K562 (cell line): Measurements from ENCODE around the gene TAGLN3. TPM values are rescaled to one million over a fixed set of nuclear protein-coding genes. Genes with fewer than 3 reads are reported as not detected.

Experiments used
- ATAC-seq: fragments of 200-7000 bp; cut with Tn5 transposase; 3 replicates; pipeline ENCODE4 v1.9.1; 2020; ENCODE audit warnings: moderate library complexity
- BruUV-seq: library from RNA; stranded (reverse); fragments of 400-500 nt; replicated peaks from 2 replicates; lab custom pipeline; 2021; lab: Mats Ljungman, UMichigan
- CTCF ChIA-PET: fragments of 300-600 bp; formaldehyde crosslinking; extraction: SDS; loops from one replicate; lab custom pipeline; 2021; ENCODE audit warnings: low intra/inter-chr PET ratio; lab: Yijun Ruan, JAX
- POLR2A ChIA-PET: fragments of 300-600, 350-650 bp; sonication (Branson Sonifier 250); formaldehyde crosslinking; extraction: SDS; loops from one replicate; lab custom pipeline; 2021; ENCODE audit warnings: antibody characterized with exemption, inconsistent platforms; lab: Yijun Ruan, JAX
- DNase-seq, 4 experiments: peaks; one replicate each; pipeline versions ENCODE4 v3.0.0 to v3.0.0-alpha.2; 2011 to 2018; ENCODE audit warnings: low spot score in 3 of 4, mixed read lengths in 3 of 4; ENCODE audit errors: extremely low read depth in 1 of 4
- FAIRE-seq: peaks from 2 replicates; lab custom pipeline; 2011; peaks lifted over from hg19 to GRCh38; lab: Jason Lieb, UNC
- H2AFZ ChIP-seq: 2 replicates; pipeline ENCODE4 v1.6.0; 2011; ENCODE audit warnings: low read depth, low read length, control low read depth, inconsistent platforms
- H3K27ac ChIP-seq: fragments of 200-600 bp; 3 replicates; pipeline ENCODE4 v1.8.0; 2011; ENCODE audit warnings: low read depth, mild to moderate bottlenecking, control low read depth, inconsistent platforms, low read length, moderate library complexity, mixed read lengths; ENCODE audit errors: extremely low read depth
- H3K27me3 ChIP-seq, 2 experiments: fragments of 300-600 bp in 1 of 2; 2 replicates in 1 of 2; 3 replicates in 1 of 2; pipeline versions ENCODE4 v1.6.0 to v1.8.0; 2011; ENCODE audit warnings: inconsistent platforms in 2 of 2, low read length in 2 of 2, mild to moderate bottlenecking in 1 of 2, mixed read lengths in 1 of 2, moderate library complexity in 1 of 2; ENCODE audit not compliant: control insufficient read depth in 2 of 2, insufficient read depth in 2 of 2
- H3K36me3 ChIP-seq: fragments of 300-600 bp; 3 replicates; pipeline ENCODE4 v1.8.0; 2011; ENCODE audit warnings: mild to moderate bottlenecking, low read length, inconsistent platforms; ENCODE audit not compliant: control insufficient read depth, insufficient read depth
- H3K4me1 ChIP-seq, 2 experiments: fragments of 200-600 bp in 1 of 2; replicated peaks in 1 of 2; 2 replicates in 1 of 2; 3 replicates in 1 of 2; pipeline versions ENCODE4 v1.5.1 to v1.8.0; 2011; ENCODE audit warnings: inconsistent platforms in 2 of 2, low read length in 2 of 2, mild to moderate bottlenecking in 1 of 2, mixed read lengths in 1 of 2, moderate library complexity in 1 of 2; ENCODE audit not compliant: control insufficient read depth in 2 of 2, insufficient read depth in 2 of 2
- H3K4me2 ChIP-seq: 2 replicates; pipeline ENCODE4 v1.6.1; 2011; ENCODE audit warnings: low read length, control low read depth, inconsistent platforms, mixed read lengths; ENCODE audit not compliant: insufficient read depth
- H3K4me3 ChIP-seq: fragments of 200-600 bp; sonication (generic), shearing (Covaris generic); 2 replicates; pipeline ENCODE4 v1.5.1; 2016; ENCODE audit warnings: control low read depth, inconsistent platforms
- H3K79me2 ChIP-seq: fragments of 200-600 bp; 3 replicates; pipeline ENCODE4 v1.8.0; 2011; ENCODE audit warnings: low read length, inconsistent platforms; ENCODE audit not compliant: control insufficient read depth, insufficient read depth
- H3K9ac ChIP-seq, 2 experiments: 2 replicates each; pipeline versions ENCODE4 v1.6.0 to v1.6.1; 2011; ENCODE audit warnings: low read depth in 2 of 2, low read length in 2 of 2, control low read depth in 1 of 2, inconsistent platforms in 1 of 2, mild to moderate bottlenecking in 1 of 2, mixed read lengths in 1 of 2; ENCODE audit not compliant: insufficient read depth in 1 of 2
- H3K9me1 ChIP-seq: one replicate; pipeline ENCODE4 v1.6.0; 2011; ENCODE audit warnings: inconsistent platforms, mild to moderate bottlenecking, low read length, moderate library complexity; ENCODE audit not compliant: control insufficient read depth, insufficient read depth
- H3K9me3 ChIP-seq: replicated peaks from 2 replicates; pipeline ENCODE4 v1.5.1; 2011; ENCODE audit warnings: low read depth, low read length, inconsistent platforms; ENCODE audit not compliant: control insufficient read depth, insufficient read depth
- H4K20me1 ChIP-seq: replicated peaks from 2 replicates; pipeline ENCODE4 v1.6.1; 2011; ENCODE audit warnings: low read length, inconsistent platforms, mixed read lengths; ENCODE audit not compliant: control insufficient read depth, insufficient read depth
- BMI1 ChIP-seq: fragments of 150-350 bp; IDR thresholded peaks from 2 replicates; pipeline ENCODE4 v1.6.1; 2014; ENCODE audit warnings: low read length
- FOXA3 ChIP-seq, 2 experiments: fragments of 450-650 bp in 1 of 2; sonication (generic) in 1 of 2; formaldehyde crosslinking; IDR thresholded peaks in 1 of 2; conservative IDR thresholded peaks in 1 of 2; 2 replicates each; pipeline versions ENCODE4 v1.4.0 to v1.8.0; 2020 to 2022; ENCODE audit warnings: mild to moderate bottlenecking in 2 of 2, missing genetic modification reagents in 1 of 2
- TFAM ChIP-seq: fragments of 250-450 bp; sonication (Bioruptor Pico); conservative IDR thresholded peaks from 2 replicates; pipeline ENCODE4 v1.5.0; 2021; ENCODE audit warnings: mild to moderate bottlenecking, moderate library complexity
- ZFP1 ChIP-seq: fragments of 450-650 bp; formaldehyde crosslinking; IDR thresholded peaks from 2 replicates; pipeline ENCODE4 v1.4.0; 2020; ENCODE audit warnings: mild to moderate bottlenecking, mixed read lengths
- ZKSCAN3 ChIP-seq: fragments of 250-450 bp; sonication (Bioruptor Pico); IDR thresholded peaks from 2 replicates; pipeline ENCODE4 v1.4.0; 2020
- ZNF239 ChIP-seq: fragments of 250-450 bp; sonication (Bioruptor Pico); IDR thresholded peaks from 2 replicates; pipeline ENCODE4 v1.4.0; 2020; ENCODE audit warnings: mild to moderate bottlenecking
- ZNF311 ChIP-seq: fragments of 250-450 bp; sonication (Bioruptor Pico); IDR thresholded peaks from 2 replicates; pipeline ENCODE4 v1.4.0; 2020; ENCODE audit warnings: mild to moderate bottlenecking, moderate library complexity
- ZNF507 ChIP-seq: conservative IDR thresholded peaks from 2 replicates; pipeline ENCODE4 v1.6.1; 2017; ENCODE audit warnings: missing genetic modification characterization, missing compliant biosample characterization
- WGBS: fragments of 100-300 bp; shearing (Covaris generic); methylation state at CpG from one replicate; pipeline ENCODE4 v1.1.6; 2016; ENCODE audit warnings: low coverage, mixed read lengths; ENCODE audit not compliant: insufficient coverage; ENCODE audit errors: missing lambda C conversion rate; 5-methylcytosine and 5-hydroxymethylcytosine counted together
- in situ Hi-C: fragments of 300-500 bp; cut with MboI; formaldehyde crosslinking; loops from 4 replicates; pipeline ENCODE4 v1.15.0; 2018; ENCODE audit warnings: inconsistent platforms, mixed read lengths
- intact Hi-C: fragments of 100-400 bp; cut with micrococcal nuclease; formaldehyde crosslinking; loops from 2 replicates; pipeline ENCODE4 v1.14.2; 2022
- polyA plus RNA-seq, 8 experiments: library from polyadenylated mRNA; depleted of rRNA in 4 of 8; stranded (reverse) in 5 of 8; unstranded in 3 of 8; fragments of >200 nt; fragmentation: Nextera tagmentation in 2 of 8; fragmentation: Illumina TruSeq in 1 of 8; extraction: Ambion mirVana in 2 of 8; extraction: Trizol in 1 of 8; gene quantifications; 2 replicates each; pipeline versions ENCODE4 v1.2.1 to v1.2.3, GENCODE V29; 2011 to 2014; ENCODE audit warnings: inconsistent platforms in 1 of 8, missing spikeins in 1 of 8
- total RNA-seq, 7 experiments: library from RNA; depleted of rRNA in 6 of 7; stranded (reverse); fragments of >200 nt in 6 of 7; fragmentation: Illumina TruSeq in 2 of 7; extraction: Trizol in 2 of 7; gene quantifications; 2 replicates each; pipeline versions ENCODE4 v1.2.1 to v1.2.3, GENCODE V29; 2011 to 2021; ENCODE audit warnings: low replicate concordance in 1 of 7
- TF ChIP-seq, protein P1 (sequence below): fragments of 250-450 bp; sonication (Bioruptor Pico); IDR thresholded peaks from 2 replicates; pipeline ENCODE4 v1.4.0; 2020; ENCODE audit warnings: mild to moderate bottlenecking, moderate library complexity, borderline replicate concordance

The TAGLN3 gene
- total and polyA plus RNA-seq, 9 of the 15 experiments (the other 6 are each of a cell fraction or from before 2014, with no cell fraction given): 0.06 TPM; not detected in 7

DNA sequence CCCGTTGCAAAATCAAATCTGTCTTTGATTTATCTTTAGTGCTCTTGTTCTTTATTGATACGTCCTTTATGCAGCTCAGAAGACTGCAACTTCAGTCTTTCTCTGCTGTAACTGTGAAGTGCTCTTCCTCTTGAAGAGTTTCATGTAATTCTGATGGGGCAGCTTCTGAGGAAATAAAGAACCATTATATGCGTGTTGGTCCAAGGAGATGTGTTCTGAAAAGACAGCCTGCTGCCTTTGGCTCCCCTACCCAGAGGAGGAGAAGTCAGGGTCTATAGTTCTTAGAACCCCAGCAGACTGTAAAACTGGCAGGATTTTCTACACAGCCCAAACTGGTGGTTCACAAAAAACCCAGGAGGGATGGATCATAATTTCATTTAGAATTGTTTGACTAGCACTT is 42.3 kb upstream of the TAGLN3 start:
- H3K36me3 ChIP-seq: no peaks in the 10 kb centered on the region
- H3K9me1 ChIP-seq: no peaks in the 10 kb centered on the region
- H3K27ac ChIP-seq: no peak overlapping the region
- no peak overlapping the region for H3K9ac ChIP-seq
- FAIRE-seq (no peak), DNase-seq (no peak), ATAC-seq (no peak)
- H3K27me3 ChIP-seq: 0 out of 5 replicates have a peak, but pooled peaks cover 0 to 6% of the 10 kb centered on the region in 2 experiments
- 0% methylated on average over 2 of the region's 3 CpGs for WGBS
- BruUV-seq: no TSS peak
- ChIA-PET POLR2A (no interaction called here), CTCF (no interaction called here)
- intact Hi-C loops (no loop called here), in situ Hi-C loops (no loop called here)
- TF ChIP-seq ZNF311 (CRISPR knock-in tag): no peak
- TF ChIP-seq BMI1: no peak
- TF ChIP-seq ZNF239 (CRISPR knock-in tag): no peak
- no peak for TF ChIP-seq TFAM (CRISPR knock-in tag)
- TF ChIP-seq, protein P1, sequence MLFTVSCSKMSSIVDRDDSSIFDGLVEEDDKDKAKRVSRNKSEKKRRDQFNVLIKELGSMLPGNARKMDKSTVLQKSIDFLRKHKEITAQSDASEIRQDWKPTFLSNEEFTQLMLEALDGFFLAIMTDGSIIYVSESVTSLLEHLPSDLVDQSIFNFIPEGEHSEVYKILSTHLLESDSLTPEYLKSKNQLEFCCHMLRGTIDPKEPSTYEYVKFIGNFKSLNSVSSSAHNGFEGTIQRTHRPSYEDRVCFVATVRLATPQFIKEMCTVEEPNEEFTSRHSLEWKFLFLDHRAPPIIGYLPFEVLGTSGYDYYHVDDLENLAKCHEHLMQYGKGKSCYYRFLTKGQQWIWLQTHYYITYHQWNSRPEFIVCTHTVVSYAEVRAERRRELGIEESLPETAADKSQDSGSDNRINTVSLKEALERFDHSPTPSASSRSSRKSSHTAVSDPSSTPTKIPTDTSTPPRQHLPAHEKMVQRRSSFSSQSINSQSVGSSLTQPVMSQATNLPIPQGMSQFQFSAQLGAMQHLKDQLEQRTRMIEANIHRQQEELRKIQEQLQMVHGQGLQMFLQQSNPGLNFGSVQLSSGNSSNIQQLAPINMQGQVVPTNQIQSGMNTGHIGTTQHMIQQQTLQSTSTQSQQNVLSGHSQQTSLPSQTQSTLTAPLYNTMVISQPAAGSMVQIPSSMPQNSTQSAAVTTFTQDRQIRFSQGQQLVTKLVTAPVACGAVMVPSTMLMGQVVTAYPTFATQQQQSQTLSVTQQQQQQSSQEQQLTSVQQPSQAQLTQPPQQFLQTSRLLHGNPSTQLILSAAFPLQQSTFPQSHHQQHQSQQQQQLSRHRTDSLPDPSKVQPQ (CRISPR knock-in tag): no peak
- TF ChIP-seq ZKSCAN3 (CRISPR knock-in tag): no peak
- TF ChIP-seq ZNF507 (tag): no peak
- no peak for TF ChIP-seq ZFP1 (CRISPR knock-in tag)
- TF ChIP-seq FOXA3 (CRISPR knock-in tag; conservative IDR thresholded peaks at IDR 0.05 in 1 of 2, IDR thresholded peaks at IDR 0.05 in 1 of 2): no peak
- H2AFZ ChIP-seq: no peak overlapping the region
- no peaks in the 10 kb centered on the region for H4K20me1 ChIP-seq
- H3K4me1 ChIP-seq: no peaks in the 10 kb centered on the region
- no peak overlapping the region for H3K4me3 ChIP-seq
- no peaks in the 10 kb centered on the region for H3K9me3 ChIP-seq
- H3K79me2 ChIP-seq: no peaks in the 10 kb centered on the region
- no peak overlapping the region for H3K4me2 ChIP-seq
